Esophagus muscularis mucosa (tissue), 4 donors: Measurements from ENCODE around the gene UBAP1.

Experiments used
- EP300 ChIP-seq: sonication (generic); formaldehyde crosslinking; IDR thresholded peaks from one replicate; pipeline ENCODE4 v1.6.1; 2017; ENCODE audit warnings: antibody characterized with exemption
- POLR2A ChIP-seq: fragments of 450-650 bp; IDR thresholded peaks from one replicate; pipeline ENCODE4 v1.6.1; 2017; ENCODE audit warnings: antibody characterized with exemption, moderate library complexity, mild to moderate bottlenecking, low read depth
- POLR2AphosphoS5 ChIP-seq, 2 donors: sonication (generic); formaldehyde crosslinking; IDR thresholded peaks; one replicate each; pipeline ENCODE4 v1.6.1; 2017; ENCODE audit warnings: antibody characterized with exemption in 2 of 2
- TF ChIP-seq, protein P1 (sequence below), 3 experiments: fragments of 200-600 bp in 2 of 3; fragments of 450-650 bp in 1 of 3; sonication (generic) in 2 of 3; IDR thresholded peaks; one replicate each; pipeline ENCODE4 v1.5.1; 2017 to 2019; ENCODE audit warnings: antibody characterized with exemption in 3 of 3, mild to moderate bottlenecking in 2 of 3, moderate library complexity in 1 of 3

DNA sequence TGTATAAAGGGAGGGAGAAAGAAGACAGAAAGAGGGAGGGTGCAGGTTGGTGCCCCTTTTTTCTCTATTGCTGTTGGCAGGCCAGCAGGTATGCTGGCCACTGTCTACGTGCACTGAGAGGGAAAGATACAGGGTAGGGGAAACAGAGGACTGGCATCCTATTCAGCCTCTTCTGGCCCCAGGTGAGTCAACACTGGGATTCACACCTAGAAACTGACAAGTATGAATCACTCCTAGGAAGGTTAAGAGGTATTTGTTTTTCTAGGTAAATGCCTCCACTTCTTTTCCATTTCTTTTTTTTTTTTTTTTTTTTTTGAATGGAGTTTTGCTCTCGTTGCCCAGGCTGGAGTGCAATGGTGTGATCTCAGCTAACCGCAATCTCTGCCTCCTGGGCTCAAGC lies 2.8 kb upstream of the UBAP1 start:
- TF ChIP-seq, protein P1, sequence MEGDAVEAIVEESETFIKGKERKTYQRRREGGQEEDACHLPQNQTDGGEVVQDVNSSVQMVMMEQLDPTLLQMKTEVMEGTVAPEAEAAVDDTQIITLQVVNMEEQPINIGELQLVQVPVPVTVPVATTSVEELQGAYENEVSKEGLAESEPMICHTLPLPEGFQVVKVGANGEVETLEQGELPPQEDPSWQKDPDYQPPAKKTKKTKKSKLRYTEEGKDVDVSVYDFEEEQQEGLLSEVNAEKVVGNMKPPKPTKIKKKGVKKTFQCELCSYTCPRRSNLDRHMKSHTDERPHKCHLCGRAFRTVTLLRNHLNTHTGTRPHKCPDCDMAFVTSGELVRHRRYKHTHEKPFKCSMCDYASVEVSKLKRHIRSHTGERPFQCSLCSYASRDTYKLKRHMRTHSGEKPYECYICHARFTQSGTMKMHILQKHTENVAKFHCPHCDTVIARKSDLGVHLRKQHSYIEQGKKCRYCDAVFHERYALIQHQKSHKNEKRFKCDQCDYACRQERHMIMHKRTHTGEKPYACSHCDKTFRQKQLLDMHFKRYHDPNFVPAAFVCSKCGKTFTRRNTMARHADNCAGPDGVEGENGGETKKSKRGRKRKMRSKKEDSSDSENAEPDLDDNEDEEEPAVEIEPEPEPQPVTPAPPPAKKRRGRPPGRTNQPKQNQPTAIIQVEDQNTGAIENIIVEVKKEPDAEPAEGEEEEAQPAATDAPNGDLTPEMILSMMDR (IDR thresholded peaks at IDR 0.05): no peak
- TF ChIP-seq POLR2A (no peak), EP300 (no peak), POLR2AphosphoS5 (IDR thresholded peaks at IDR 0.05) (no peak)
